ENCODE measurements around the gene PALLD. TPM values are rescaled to one million over a fixed set of nuclear protein-coding genes. Genes with fewer than 3 reads are reported as not detected.

The PALLD gene
- total and polyA plus RNA-seq, 2 donors, result 441 to 760 TPM

DNA sequence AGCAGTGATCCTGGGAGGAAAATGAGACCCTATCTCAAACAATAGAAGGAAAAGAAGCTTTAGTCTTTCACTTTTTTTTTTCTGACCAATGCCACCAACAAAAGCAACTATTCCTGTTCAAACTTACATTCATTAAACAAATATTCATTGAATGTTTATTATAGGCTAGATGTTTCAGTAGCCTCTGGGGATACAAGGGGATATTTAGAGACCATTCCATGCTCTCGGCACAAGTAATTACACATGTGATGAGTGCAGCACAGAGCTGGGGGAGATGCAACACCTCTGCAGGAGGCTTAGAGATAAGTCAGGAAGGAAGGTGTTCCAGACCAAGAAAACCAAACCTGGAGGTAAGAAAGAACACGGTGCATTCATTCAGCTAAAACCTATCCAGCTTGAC lies 68.3 kb downstream of the PALLD start:
- Histone ChIP-seq H3K27ac (ENCODE audit: low read depth) (no peak overlapping the region), H3K36me3 (ENCODE audit: insufficient read depth) (no peaks in the 10 kb centered on the region), H3K4me3 (ENCODE audit: low read depth, low read length) (no peak overlapping the region), H3K4me1 (ENCODE audit: insufficient read depth) (no peaks in the 10 kb centered on the region)
- DNase-seq (ENCODE audit: extremely low spot score), result no peak
- WGBS, result 58% methylated on average over 2 of the region's 2 CpGs

DNA sequence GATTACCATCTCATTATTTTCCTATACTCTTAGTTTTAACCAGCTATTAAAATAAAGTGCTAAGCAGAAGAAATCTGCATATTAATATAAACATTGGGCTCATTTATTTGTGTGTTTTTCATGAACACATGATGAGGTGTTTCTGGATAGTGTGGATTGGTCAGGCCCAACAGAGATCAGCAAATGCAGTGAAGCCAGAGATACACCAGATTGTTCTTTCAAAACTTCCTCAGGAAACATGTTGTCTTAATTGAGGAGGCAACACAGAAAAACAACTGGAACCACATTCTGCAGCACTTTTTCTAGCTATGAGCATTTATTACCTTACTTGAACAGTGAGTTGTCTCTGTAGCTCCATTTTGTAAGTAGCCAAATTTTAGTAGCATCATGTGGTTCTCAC lies 69.9 kb downstream of the PALLD start:
- no peak overlapping the region for H3K27ac ChIP-seq (ENCODE audit: low read depth)
- H3K36me3 ChIP-seq (ENCODE audit: insufficient read depth), result no peaks in the 10 kb centered on the region
- no peak overlapping the region for H3K4me3 ChIP-seq (ENCODE audit: low read depth, low read length)
- no peaks in the 10 kb centered on the region for H3K4me1 ChIP-seq (ENCODE audit: insufficient read depth)
- no peak for DNase-seq (ENCODE audit: extremely low spot score)

DNA sequence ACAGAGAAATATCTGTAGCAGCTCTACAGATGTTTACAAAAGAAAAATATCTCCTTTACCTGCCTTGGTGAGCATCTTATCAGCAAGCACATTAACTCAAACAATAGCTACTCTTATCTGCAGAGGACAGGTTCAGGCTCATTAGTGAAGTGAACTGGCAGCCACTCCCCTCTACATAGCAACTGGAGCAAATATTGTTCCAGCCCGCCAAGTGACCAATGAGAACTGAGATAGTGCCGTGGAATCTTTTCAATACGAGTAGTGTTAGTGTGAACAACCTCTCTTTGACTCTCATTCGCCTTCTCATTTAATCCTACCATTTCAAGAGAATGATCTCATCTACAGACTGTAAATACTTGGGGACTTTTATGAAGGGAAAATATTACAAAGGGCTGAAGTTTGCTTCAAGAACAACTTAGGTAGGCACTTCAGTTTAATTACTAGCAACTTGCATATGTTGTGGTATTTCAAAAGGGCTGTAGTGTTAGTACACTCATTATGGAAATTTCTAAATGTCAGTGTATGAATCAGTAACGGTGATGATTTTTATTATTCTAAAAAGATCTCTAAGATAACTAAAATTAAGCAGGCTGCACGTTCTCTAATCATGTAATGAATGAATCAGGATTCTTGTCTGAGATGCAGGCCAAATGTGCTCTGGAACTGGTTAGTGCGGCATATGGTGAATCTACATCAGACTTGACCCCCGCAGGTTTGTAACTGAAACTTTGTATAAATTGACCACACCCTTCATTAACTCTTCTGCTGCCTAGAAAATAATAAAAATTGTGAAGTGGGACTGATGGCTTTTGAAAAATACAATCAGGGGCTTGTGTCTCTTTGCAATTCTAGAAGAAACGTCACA lies 72.4 kb downstream of the PALLD start:
- no peak overlapping the region for H3K27ac ChIP-seq (ENCODE audit: low read depth)
- peak overlapping the region; percentile 22 for H3K4me3 ChIP-seq (ENCODE audit: low read depth, low read length)
- no peaks in the 10 kb centered on the region for H3K4me1 ChIP-seq (ENCODE audit: insufficient read depth)
- 16% methylated on average over 9 of the region's 9 CpGs for WGBS
- DNase-seq (ENCODE audit: extremely low spot score), result peak; percentile 40
- no peaks in the 10 kb centered on the region for H3K36me3 ChIP-seq (ENCODE audit: insufficient read depth)

DNA sequence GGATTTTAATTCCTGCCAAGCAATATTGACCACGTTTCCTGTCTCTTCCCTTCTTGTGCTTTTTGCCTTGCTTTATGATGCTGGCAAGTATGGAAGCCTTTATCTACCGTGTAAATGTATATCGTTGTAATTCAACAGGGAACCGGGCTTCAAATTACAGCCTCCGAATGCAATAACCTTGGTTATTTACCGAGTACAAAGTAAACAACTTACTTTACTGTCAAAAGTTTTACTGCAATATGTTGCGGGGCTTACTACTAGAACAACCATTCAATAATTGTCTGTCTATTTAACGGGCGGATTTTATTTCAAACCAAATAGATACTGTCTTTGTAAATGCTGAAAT lies 73.1 kb downstream of the PALLD start:
- Histone ChIP-seq H3K36me3 (ENCODE audit: insufficient read depth) (no peaks in the 10 kb centered on the region), H3K27ac (ENCODE audit: low read depth) (no peak overlapping the region), H3K4me3 (ENCODE audit: low read depth, low read length) (peak overlapping the region; percentile 22), H3K4me1 (ENCODE audit: insufficient read depth) (no peaks in the 10 kb centered on the region)
- DNase-seq (ENCODE audit: extremely low spot score), result peak; percentile 11
- WGBS, result 25% methylated on average over 9 of the region's 9 CpGs

DNA sequence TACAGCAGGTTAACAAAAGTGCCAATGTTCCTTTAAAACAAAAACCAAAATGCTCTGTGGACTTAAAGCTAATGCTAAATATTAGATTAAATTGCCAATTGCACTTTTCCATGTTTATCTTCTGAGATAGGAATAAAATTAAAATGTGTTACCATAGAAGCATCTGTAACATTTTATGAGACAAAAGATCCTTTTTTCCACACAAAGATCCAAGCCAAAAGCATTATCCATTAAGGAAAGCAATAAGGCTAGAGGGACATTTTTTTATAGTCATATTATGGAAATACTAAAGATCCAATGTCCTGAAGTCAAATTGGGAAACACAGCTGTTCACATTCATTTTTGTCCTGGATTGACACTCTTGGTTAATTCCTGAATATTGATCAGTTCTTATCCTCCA lies 73.6 kb downstream of the PALLD start:
- H3K4me1 ChIP-seq (ENCODE audit: insufficient read depth), result no peaks in the 10 kb centered on the region
- no peak for DNase-seq (ENCODE audit: extremely low spot score)
- no peaks in the 10 kb centered on the region for H3K36me3 ChIP-seq (ENCODE audit: insufficient read depth)
- no peak overlapping the region for H3K27ac ChIP-seq (ENCODE audit: low read depth)
- H3K4me3 ChIP-seq (ENCODE audit: low read depth, low read length), result no peak overlapping the region

DNA sequence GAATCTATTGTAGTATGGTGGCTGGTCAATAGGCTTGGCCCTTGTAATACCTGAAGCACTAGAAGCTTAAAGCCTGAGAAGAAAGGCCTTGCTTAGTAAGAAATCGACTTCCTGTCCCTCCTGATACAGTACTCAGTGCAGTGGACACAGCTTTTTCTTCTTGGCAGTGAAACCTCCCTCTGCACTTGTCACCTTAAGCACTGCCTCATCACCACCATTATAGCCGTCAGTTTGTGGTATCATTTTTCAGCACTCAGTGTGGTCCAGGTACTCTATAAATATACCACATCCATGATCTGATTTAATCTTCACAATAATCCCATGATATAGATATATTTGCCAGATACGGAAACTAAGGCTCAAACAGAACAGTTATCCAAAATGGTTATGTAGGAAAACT lies 75.2 kb downstream of the PALLD start:
- H3K4me1 ChIP-seq (ENCODE audit: insufficient read depth), result no peaks in the 10 kb centered on the region
- 94% methylated on average over 3 of the region's 3 CpGs for WGBS
- H3K27ac ChIP-seq (ENCODE audit: low read depth), result no peak overlapping the region
- DNase-seq (ENCODE audit: extremely low spot score), result no peak
- no peaks in the 10 kb centered on the region for H3K36me3 ChIP-seq (ENCODE audit: insufficient read depth)
- H3K4me3 ChIP-seq (ENCODE audit: low read depth, low read length), result no peak overlapping the region

DNA sequence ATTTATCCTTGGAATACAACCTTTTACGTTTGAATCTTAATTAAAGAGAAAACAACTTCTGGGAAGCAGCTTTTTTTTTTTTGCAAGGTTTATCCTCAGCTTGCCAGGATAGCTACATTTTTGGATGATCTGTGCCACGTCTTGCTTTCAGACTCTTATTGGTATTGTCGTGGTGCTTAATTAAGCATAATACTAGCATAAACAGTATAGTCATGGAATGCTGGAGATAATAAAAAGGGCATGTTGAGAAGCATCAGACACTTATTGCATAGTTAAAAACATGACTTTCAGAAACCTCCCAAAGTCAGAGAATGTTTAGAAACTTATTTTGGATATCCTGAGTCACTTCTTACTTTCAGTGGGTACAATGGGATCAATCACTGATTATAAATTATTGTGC lies 77.0 kb downstream of the PALLD start:
- no peaks in the 10 kb centered on the region for H3K36me3 ChIP-seq (ENCODE audit: insufficient read depth)
- H3K27ac ChIP-seq (ENCODE audit: low read depth), result no peak overlapping the region
- H3K4me1 ChIP-seq (ENCODE audit: insufficient read depth), result no peaks in the 10 kb centered on the region
- DNase-seq (ENCODE audit: extremely low spot score), result no peak
- WGBS, result 74% methylated on average over 3 of the region's 3 CpGs
- no peak overlapping the region for H3K4me3 ChIP-seq (ENCODE audit: low read depth, low read length)

DNA sequence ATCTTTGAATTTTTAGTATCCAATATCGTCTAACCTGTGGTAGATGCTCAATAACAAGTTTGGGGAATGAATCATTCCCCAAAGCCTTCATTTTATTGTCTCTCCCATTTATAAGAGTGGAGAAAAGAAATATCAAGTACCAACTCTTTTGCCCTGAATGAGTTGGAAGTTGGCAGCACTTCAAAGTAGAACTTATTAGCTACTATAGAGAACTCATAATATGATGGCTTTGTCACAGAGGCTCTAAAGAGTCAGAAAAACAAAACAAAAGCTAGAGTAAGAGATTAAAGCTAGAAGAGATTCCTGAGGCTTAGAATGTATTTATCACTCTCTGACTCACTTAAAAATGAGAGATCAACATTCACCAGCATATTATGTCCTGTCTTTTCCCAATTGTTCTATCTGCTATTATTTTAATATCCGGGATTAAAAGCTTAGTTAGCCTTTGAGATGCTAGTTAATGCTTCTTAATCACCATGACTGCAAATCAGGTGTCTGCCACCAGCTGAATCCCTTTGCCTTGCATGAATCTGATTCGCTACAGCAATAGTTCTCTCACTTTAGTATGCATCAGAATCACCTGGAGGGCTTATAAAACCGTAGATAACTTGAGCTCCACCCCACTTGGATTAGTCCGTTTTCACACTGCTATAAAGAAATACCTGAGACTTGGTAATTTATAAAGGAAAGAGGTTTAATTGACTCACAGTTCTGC lies 77.9 kb downstream of the PALLD start:
- no peak overlapping the region for H3K4me3 ChIP-seq (ENCODE audit: low read depth, low read length)
- no peak overlapping the region for H3K27ac ChIP-seq (ENCODE audit: low read depth)
- no peaks in the 10 kb centered on the region for H3K36me3 ChIP-seq (ENCODE audit: insufficient read depth)
- 79% methylated on average over 5 of the region's 5 CpGs for WGBS
- DNase-seq (ENCODE audit: extremely low spot score), result no peak
- H3K4me1 ChIP-seq (ENCODE audit: insufficient read depth), result no peaks in the 10 kb centered on the region

DNA sequence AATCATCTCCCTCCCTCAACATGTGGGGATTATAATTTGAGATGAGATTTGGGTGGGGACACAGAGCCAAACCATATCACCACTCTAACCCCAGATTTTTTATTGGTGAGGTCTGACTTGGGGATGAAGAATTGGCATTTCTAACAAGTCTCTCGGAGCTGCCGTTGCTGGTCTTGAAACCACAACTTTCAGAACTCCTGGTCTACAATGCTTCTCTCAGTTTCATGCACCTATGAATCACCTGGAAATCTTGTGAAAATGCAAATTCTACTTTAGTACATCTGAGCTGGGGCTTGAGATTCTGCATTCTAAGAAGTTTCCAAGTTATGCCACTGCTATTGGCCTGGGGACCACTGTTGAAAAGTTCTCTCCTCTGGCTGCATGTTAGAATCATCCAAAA lies 78.6 kb downstream of the PALLD start:
- Histone ChIP-seq H3K4me3 (ENCODE audit: low read depth, low read length) (no peak overlapping the region), H3K27ac (ENCODE audit: low read depth) (no peak overlapping the region), H3K36me3 (ENCODE audit: insufficient read depth) (no peaks in the 10 kb centered on the region), H3K4me1 (ENCODE audit: insufficient read depth) (no peaks in the 10 kb centered on the region)
- WGBS, result 97% methylated on average over 2 of the region's 2 CpGs
- no peak for DNase-seq (ENCODE audit: extremely low spot score)

DNA sequence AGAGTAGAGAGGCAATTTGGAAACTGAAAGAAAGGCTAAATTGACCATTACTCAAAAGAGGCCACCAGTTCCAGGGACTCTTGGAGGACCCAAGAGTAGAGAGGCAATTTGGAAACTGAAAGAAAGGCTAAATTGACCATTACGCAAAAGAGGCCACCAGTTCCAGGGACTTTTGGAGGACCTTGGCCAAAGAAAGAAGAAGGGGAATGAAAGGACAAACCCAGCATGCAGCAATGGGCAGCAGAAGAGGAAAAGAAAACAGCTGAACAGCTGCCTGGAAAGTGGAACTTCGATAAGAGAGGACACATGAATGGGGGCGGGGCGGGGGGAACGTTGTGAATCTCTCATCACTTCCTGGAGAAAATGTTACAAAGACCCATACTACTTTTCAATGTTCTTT lies 80.8 kb downstream of the PALLD start:
- no peaks in the 10 kb centered on the region for H3K4me1 ChIP-seq (ENCODE audit: insufficient read depth)
- H3K4me3 ChIP-seq (ENCODE audit: low read depth, low read length), result no peak overlapping the region
- 78% methylated on average over 5 of the region's 5 CpGs for WGBS
- no peak for DNase-seq (ENCODE audit: extremely low spot score)
- H3K27ac ChIP-seq (ENCODE audit: low read depth), result no peak overlapping the region
- H3K36me3 ChIP-seq (ENCODE audit: insufficient read depth), result no peaks in the 10 kb centered on the region

DNA sequence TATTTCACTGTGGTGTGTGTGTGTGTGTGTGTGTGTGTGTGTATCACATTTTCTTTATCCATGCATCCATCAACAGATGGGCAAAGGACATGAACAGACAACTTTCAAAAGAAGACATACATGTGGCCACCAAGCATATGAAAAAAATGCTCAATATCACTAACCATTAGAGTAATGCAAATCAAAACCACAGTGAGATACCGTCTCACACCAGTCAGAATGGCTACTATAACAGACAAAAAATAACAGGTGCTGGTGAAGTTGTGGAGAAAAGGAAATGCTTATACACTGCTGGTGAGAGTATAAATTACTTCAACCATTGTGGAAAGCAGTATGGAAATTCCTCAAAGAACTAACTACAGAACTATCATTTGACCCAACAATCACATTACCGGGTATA lies 83.4 kb downstream of the PALLD start:
- 95% methylated on average over 2 of the region's 2 CpGs for WGBS
- no peak for DNase-seq (ENCODE audit: extremely low spot score)
- no peaks in the 10 kb centered on the region for H3K36me3 ChIP-seq (ENCODE audit: insufficient read depth)

DNA sequence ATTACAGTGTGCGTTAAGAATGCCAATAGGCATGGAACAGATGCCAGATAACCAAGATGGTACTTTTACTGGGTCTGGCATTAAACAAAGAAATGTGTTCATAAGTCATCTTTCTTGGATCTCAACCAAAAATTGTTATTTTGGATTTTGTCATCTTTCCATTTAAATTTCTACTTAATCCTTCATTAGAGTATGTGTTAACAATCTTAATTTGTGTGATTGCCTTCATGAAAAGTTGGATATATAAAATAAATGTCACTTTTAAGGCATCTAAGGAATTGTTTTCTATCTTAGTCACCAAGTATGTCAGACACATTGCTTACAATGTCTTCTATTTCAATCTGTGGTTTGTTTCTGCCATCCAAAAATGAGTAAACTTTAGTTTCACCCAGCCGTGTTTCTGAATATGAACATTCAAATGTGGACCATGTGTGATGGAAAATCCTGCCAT lies 87.5 kb downstream of the PALLD start:
- DNase-seq (ENCODE audit: extremely low spot score), result no peak
- no peak overlapping the region for H3K4me3 ChIP-seq (ENCODE audit: low read depth, low read length)
- 80% methylated on average over 2 of the region's 2 CpGs for WGBS
- no peak overlapping the region for H3K27ac ChIP-seq (ENCODE audit: low read depth)
- H3K4me1 ChIP-seq (ENCODE audit: insufficient read depth), result no peaks in the 10 kb centered on the region
- H3K36me3 ChIP-seq (ENCODE audit: insufficient read depth), result no peaks in the 10 kb centered on the region

More for the DNA sequence above, 83.4 kb downstream of the PALLD start:
- no peaks in the 10 kb centered on the region for H3K4me1 ChIP-seq (ENCODE audit: insufficient read depth)
- no peak overlapping the region for H3K4me3 ChIP-seq (ENCODE audit: low read depth, low read length)
- H3K27ac ChIP-seq (ENCODE audit: low read depth), result no peak overlapping the region

DNA sequence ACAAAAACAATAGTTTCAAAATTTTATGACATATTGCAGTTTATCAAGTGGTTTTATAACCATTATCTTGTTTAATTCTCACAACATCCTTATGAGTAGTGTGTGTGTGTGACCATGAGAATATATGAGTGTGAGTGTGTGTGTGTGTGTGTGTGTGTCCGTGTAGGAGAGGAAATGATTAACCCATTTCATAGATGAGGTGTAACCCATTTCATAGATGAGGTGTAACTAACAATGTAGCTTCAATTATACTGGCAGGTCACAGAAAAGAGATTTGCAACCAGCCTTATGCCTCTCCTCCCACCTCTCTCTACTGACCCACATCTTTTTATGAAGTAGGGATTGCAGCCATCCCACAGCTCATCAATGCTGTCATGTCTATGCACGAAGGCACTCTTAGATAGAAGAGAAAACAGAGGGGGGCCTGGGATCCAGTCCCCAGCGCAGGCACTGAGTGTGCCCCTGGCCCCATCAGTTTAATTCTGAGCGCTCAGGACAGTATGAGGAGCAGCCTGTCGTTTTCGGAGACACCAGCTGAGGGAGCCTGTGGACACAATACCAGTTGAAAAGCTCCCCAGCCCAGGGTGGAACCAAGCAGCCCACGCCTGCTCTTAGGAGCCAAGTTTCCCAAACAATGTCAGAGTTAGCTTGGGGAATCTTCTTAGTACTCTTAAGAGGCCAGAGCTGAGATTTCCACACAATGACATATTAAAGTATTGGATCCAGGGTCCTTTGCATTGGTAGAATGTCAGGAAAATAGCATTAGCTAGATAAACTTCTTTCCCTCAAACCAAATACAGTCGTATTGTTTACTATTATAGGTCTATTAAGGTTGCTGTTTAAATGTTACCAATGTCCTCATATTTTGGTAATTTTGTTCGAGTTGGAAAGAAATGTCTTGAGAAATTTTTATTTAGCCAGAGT lies 88.6 kb downstream of the PALLD start:
- no peaks in the 10 kb centered on the region for H3K36me3 ChIP-seq (ENCODE audit: insufficient read depth)
- DNase-seq (ENCODE audit: extremely low spot score), result no peak
- WGBS, result 21% methylated on average over 9 of the region's 9 CpGs
- no peak overlapping the region for H3K27ac ChIP-seq (ENCODE audit: low read depth)
- H3K4me1 ChIP-seq (ENCODE audit: insufficient read depth), result no peaks in the 10 kb centered on the region
- H3K4me3 ChIP-seq (ENCODE audit: low read depth, low read length), result no peak overlapping the region

All from urinary bladder (tissue), 4 donors.